ENCODE results near the gene SNX2. TPM values are rescaled to one million over a fixed set of nuclear protein-coding genes. Genes with fewer than 3 reads are reported as not detected.
A peak's percentile ranks its signal among the peaks of the same experiment; 100 is the strongest.

The SNX2 gene
- total and polyA plus RNA-seq, 9 of the 15 experiments (the other 6 are each of a cell fraction or from before 2014, with no cell fraction given), result 35.2 to 86.0 (median 58.1) TPM

- TF ChIP-seq ELF2 (CRISPR knock-in tag; IDR thresholded peaks at IDR 0.05) (no peak), LARP7 (IDR thresholded peaks at IDR 0.05) (peak; percentile 85; the same call in 1 of the 2 replicates), MCM5 (IDR thresholded peaks at IDR 0.05; ENCODE audit: low read depth) (no peak), CC2D1A (IDR thresholded peaks at IDR 0.05) (peak; percentile 89), FUS (optimal IDR thresholded peaks at IDR 0.05; ENCODE audit: low read depth, low read length) (no peak), SETDB1 (IDR thresholded peaks at IDR 0.05; ENCODE audit: low read length) (no peak), ELF4 (CRISPR knock-in tag; IDR thresholded peaks at IDR 0.05) (peak; percentile 90), RNF2 (IDR thresholded peaks at IDR 0.05) (no peak), EP300 (IDR thresholded peaks at IDR 0.05; ENCODE audit: low read length) (peak; percentile 78), TBP (optimal IDR thresholded peaks at IDR 0.05; ENCODE audit: low read depth, low read length) (no peak), ATF1 (CRISPR knock-in tag; IDR thresholded peaks at IDR 0.05) (no peak), ATF1 (tag; IDR thresholded peaks at IDR 0.05) (peak; percentile 27; the same call in 1 of the 2 replicates), SMARCA5 (IDR thresholded peaks at IDR 0.05) (no peak), ZNF318 (IDR thresholded peaks at IDR 0.05; ENCODE audit: borderline replicate concordance in 1 of 2, low read depth in 1 of 2) (0 out of 4 replicates have a peak, but pooled peaks of 1 of the 2 experiments have one; percentile 30), MTA2 (IDR thresholded peaks at IDR 0.05; ENCODE audit: low read depth) (peak; percentile 95), ZNF253 (CRISPR knock-in tag; conservative IDR thresholded peaks at IDR 0.05) (no peak), ZNF695 (CRISPR knock-in tag; IDR thresholded peaks at IDR 0.05) (no peak), RBBP5 (IDR thresholded peaks at IDR 0.05; ENCODE audit: borderline replicate concordance, insufficient read depth, low read length, poor library complexity, severe bottlenecking) (no peak), MXD1 (CRISPR knock-in tag; IDR thresholded peaks at IDR 0.05; ENCODE audit: borderline replicate concordance, poor library complexity, severe bottlenecking) (no peak), ZBED1 (IDR thresholded peaks at IDR 0.05) (no peak), DPF2 (IDR thresholded peaks at IDR 0.05) (peak; percentile 99), ZNF274 (IDR thresholded peaks at IDR 0.05; ENCODE audit: borderline replicate concordance, low read depth, low read length) (no peak), ETV5 (CRISPR knock-in tag; IDR thresholded peaks at IDR 0.05; ENCODE audit: low read depth) (no peak), KDM1A (IDR thresholded peaks at IDR 0.05) (peak; percentile 24 to 34; a peak in 3 of 4 replicates), RBM34 (IDR thresholded peaks at IDR 0.05; ENCODE audit: borderline replicate concordance, insufficient read depth, low read length) (no peak)
These were observed 88.4 kb downstream of the SNX2 start (continued) for GRCh38 chr5:122863240-122863639.

Data from K562 (cell line).